GM18951 (cell line): ENCODE data around the gene CSNK1A1.
"Not testable (repeated sequence)": the region's sequence is repeated elsewhere in the genome, so short reads cannot be mapped to it uniquely, and the experiment has no call there.

Source experiments
- POLR2A ChIP-seq: IDR thresholded peaks from 4 replicates; pipeline ENCODE4 v1.6.1; 2011; ENCODE audit warnings: mild to moderate bottlenecking; ENCODE audit not compliant: insufficient read length, insufficient read depth; ENCODE audit errors: extremely low read depth
- in situ Hi-C: fragments of 300-500 bp; cut with MboI; formaldehyde crosslinking; loops from one replicate; pipeline ENCODE4 v1.12.0; 2022; ENCODE audit warnings: low sequenced_read_pairs, mixed read lengths, inconsistent platforms; ENCODE audit not compliant: unreplicated experiment

Gene CSNK1A1

GRCh38 chr5:149447373-149448367 is 103.6 kb downstream of the CSNK1A1 start:
- TF ChIP-seq POLR2A, result no peak

GRCh38 chr5:149446794-149447193 is 104.4 kb downstream of the CSNK1A1 start:
- in situ Hi-C loops, result not testable (repeated sequence)

More at GRCh38 chr5:149447373-149448367, 103.6 kb downstream of the CSNK1A1 start:
- in situ Hi-C loops, result no loop called here

DNA sequence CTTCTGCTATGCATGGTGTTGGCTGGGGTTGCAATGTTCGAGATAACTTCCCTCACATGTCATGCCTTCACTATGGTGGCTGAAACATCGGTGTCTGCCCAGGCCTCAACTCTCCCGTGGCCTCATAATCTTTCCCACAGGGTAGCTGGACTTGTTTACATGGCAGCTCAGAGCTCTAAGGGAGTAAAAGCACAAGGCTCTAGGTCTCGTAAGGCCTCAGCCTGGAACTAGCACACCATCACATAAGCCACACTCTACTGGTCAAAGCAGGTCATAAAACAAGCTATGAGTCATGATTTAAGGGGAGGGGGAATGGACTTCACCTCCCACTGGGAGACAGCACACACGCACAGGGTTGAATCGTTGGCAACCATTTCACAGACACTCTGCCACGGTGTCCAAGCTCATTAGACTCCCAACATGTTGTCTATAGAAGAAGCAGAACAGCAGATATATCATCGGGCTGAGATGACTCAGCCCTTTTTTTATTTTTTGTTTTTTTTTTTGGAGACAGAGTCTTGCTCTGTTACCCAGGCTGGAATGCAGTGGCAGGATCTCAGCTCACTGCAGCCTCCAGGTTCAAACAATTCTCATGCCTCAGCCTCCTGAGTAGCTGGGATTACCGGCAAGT is 105.4 kb downstream of the CSNK1A1 start:
- in situ Hi-C loops, result no loop called here
- TF ChIP-seq POLR2A, result no peak

DNA sequence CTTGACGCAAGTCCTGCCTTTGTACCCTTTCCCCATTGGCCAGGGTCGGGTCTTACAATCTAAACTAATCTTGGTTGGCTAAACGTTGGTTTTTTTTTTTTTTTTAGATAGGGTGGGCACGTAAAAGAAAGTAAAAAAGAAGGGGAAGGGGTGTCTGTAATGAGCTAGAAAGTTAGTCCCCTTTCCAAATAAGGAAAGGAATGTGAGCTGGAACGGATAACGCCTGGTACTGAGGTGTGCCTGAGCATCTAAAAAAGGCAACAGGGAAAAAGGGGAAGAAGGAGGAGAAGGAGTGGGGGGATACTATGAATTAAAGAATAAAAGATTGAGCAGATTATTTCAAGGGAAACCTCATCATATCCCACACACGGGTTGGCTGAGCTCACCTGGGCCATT is 105.9 kb downstream of the CSNK1A1 start:
- in situ Hi-C loops, result no loop called here
- no peak for TF ChIP-seq POLR2A

- in situ Hi-C loops, result not testable (repeated sequence)
Observed at GRCh38 chr5:149444430-149444829, 106.8 kb downstream of the CSNK1A1 start.

DNA sequence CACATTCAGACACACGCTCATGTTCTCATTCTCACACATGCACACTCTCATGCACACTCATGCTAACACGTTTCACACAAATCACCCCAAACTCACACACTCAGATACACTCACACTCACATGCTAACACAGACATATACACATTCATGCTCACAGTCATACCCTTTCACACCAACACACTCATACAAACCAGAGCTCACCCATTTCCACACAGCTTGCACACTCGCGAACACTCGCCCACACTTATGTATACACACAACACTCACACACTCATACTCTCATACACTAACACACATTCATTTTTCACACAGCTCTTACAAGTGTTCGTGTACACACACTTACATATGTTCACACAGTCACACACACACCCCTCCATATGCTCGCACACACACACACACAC is 108.0 kb downstream of the CSNK1A1 start:
- in situ Hi-C loops, result no loop called here
- no peak for TF ChIP-seq POLR2A

- no peak for TF ChIP-seq POLR2A
- in situ Hi-C loops, result no loop called here
Observed at GRCh38 chr5:149442563-149443182, 108.6 kb downstream of the CSNK1A1 start.
